GM18517 (cell line): ENCODE measurements around the gene CPNE4.

Experiments
- ATAC-seq: cut with Tn5 transposase; IDR thresholded peaks from one replicate; pipeline ENCODE4 v1.9.1; 2021; ENCODE audit warnings: mild to moderate bottlenecking, moderate library complexity; ENCODE audit not compliant: unreplicated experiment

Gene CPNE4

DNA sequence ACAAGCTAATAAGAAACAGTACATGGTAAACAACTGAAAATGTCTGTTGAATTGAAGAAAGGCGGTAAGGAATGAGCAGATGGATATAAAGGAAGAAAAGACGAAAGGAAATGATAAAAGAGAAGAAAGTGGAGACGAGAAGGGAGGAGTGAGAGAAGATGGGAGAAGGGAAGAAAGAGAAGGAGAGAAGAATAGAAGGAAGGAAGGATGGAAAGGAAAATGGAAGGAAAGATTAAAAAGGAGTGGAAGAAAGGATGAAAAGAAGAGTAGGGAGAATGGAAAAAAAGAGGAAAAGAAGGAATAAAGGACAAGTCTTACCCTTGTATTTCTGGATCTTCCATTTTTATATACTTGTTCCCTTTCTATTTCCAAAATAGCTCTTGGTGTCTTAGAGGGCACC, 17.7 kb downstream of the CPNE4 start:
- ATAC-seq, result no peak

DNA sequence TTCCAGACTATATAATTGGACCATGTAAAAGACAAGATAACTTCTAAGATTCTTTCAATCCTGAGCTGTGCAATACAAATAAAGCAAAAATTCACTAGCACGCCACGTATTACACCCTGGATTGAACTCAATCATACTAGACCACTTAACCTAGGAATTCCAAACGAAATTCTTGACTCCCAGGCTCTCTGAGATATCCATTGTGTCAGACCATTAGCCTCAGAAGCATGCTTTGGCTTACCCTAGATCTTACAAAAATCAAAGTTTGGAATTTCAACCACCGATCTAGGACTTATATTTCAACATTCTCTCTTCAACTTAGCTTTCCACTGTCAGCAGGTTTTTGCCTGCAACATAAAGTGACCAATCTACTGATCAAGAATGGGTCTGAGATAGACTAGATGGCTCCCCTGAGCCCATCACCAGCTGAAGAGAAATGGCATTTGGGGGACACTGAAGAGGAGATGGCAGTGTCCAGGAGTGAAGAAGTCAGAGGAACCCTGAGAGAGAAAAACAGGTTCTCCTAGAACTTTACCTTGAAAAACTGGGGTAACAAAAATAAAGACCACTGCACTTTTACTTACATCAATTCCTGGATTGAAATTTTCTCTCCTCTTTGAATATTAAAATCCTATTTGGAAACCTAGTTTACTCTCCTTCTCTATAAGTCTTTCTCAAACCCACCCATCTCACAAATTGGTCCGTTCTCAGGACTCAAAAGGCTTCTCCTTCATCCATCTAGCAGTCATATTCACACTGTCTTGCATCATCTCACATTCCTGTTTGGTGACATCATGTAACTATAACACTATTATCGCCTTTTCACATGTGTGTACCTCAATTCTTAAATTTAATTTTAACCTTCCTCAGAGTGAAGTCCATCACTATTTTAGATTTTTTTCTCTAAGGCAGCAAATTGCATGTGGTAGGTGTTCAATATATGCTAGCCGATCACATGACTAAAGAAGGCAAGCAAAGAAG, 18.5 kb downstream of the CPNE4 start:
- ATAC-seq, result no peak

DNA sequence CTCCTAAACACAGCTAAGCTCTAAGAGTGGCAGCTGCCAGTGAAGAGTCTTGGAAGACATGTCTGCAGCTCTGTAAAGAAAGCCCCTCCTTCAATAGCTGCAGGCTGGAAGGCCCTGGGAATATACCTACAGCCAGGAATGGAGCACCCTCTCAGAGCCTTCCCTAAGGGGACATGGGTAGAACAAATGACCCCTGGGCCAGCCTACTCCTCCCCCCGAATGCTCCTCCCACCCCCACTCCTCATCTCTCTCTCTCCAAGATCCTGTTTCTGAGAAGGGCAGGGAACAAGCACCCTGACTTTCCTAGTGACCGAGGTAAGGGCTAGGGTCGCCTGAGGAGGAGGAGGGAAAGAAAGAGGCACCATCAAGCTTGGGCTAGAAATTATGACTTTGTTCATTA, 20.7 kb downstream of the CPNE4 start:
- no peak for ATAC-seq

DNA sequence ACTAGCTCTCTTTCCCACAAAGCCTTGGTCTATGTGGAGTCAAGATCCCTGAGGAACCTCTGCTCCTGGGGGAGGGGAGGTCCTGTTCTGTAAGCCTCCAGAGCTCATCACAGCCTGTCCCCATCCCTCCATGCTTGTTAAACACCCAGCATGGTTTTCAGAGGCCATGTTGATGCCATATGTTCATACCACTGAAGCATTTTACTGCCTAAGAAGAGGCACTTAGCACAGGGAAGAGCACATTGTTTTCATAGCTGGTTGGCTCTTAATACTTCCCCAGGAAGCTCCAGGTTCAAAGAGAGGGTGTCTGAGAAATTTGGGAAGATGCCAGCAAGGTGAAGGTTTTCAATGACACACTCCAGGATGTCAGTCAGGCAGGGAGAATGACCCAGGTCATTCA, 25.6 kb downstream of the CPNE4 start:
- ATAC-seq, result no peak

DNA sequence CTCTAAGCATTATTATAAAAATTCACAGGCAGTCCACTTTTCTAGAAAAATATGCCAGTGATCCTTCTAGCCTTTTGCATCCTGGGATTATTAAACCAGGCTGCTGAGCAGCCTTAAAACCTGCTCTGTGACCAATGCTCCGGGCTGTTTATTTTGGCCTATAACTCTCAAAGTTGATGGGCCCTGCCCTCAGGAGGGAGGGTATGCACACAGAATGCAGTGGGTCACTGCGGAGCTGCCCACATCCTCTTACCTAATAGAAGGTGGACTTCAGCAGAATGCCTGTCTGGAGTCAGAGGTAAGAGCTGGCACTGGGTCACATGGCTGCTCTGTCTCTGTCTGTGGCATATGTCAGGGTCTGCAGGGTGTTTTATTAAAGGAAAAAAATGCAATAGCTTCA, 26.0 kb downstream of the CPNE4 start:
- no peak for ATAC-seq

- ATAC-seq, result no peak
Measured at GRCh38 chr3:132007617-132008016, 27.2 kb downstream of the CPNE4 start.

DNA sequence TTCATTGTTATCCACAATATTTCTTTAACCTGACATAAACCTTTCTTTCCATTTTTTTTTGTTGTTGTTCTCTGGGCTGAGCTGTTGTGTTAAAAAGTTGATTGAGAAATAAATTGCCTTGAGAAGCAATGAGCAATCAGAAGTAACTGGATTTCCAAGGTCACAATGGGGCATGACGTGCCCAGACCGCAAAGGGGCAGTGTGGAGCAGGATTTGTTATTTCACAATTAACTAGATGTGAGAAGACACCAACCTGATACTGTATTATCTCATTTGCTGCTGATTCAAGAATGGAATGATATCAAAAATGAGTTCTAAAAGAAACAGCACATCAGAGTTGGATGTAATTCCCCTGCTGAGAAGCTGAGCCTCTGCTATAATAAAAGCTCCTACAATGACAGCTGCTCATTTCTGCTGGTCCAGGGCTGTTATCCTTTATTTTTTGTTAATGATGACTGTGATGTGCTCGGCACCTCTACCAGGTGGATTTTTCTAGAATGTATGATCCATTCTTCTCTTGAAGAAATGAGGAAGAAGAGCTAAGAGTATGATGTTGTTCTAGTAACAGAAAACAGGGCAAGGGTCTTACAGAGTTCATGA, 28.1 kb downstream of the CPNE4 start:
- ATAC-seq, result no peak

DNA sequence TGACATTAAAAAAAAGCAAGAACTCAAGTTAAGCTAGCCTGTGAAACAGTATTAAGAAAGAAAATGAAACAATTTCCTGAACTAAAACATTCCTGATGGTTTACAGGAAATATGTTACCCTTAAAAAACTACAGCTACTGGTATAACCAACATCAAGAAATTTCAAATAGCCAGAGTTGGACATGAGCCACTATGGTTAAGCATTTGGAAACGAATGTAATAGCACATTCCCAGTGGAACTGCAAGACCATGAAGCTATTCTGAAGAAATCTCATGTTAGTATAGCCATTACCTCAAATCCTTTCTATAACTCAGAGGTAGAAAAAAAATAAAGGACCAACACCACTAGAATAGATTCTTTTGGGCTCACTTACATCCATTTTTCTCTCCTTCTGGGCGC, 30.2 kb downstream of the CPNE4 start:
- no peak for ATAC-seq

DNA sequence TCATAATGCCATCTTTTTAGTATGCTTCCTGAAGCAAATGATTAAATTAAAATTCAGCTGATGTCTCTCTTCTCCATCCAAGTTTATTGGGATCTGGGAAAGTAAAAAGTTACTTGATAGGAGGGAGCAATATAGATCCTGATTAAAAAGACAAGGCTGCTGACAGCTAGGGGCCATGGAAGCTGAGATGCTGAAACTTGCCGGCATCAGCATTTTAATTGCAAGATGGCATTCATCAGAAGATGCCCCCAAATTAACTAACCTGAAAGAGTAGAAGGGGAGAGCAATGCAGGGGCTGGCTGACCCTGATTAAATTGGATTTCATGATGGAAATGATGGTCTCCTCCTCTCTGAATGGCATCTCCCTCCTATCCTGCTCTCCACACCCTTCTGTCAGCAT, 31.1 kb downstream of the CPNE4 start:
- ATAC-seq, result no peak

GRCh38 chr3:132001999-132002398, 32.8 kb downstream of the CPNE4 start:
- no peak for ATAC-seq

- no peak for ATAC-seq
Measured at GRCh38 chr3:132001036-132001435, 33.8 kb downstream of the CPNE4 start.

- no peak for ATAC-seq
Measured at GRCh38 chr3:131998027-131998426, 36.8 kb downstream of the CPNE4 start.

GRCh38 chr3:131995891-131996290, 38.9 kb downstream of the CPNE4 start:
- no peak for ATAC-seq

DNA sequence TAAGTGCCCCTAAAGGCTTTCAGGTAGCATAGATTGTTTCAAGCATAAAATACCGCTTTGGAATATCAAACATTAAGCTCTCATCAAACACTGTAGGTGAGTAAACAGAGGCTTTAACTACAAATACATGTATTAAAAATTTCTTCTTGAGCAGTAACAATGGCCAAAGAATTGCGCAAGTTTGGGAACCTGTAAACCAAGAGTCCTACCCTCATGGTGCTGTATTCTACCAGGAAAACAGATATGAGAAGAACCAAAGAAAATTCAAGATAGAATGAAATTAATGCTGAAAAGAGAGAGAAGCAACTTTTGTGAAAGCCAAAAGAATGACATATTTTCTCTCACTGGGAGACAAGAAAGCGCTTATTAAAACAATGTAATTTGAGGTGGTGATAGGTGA, 45.5 kb downstream of the CPNE4 start:
- no peak for ATAC-seq

DNA sequence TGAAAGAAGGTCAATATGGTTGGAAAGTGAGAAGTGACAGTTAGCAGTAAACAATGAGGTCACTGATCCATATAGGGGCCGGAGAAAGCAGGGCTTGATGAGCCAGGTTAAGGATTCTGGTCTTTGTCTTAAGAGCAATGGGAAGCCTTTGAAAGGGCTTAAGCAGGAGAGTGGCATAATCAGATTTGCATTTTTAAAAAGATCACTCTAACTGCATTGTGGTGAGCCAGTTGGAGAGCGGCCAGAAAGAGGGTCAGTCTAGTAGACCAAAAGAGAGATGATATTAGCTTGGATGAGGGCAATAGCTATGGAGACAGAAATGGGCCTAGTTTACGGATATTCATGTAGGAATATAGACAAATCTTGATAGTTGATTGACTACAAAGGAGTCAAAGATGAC, 46.6 kb downstream of the CPNE4 start:
- no peak for ATAC-seq

DNA sequence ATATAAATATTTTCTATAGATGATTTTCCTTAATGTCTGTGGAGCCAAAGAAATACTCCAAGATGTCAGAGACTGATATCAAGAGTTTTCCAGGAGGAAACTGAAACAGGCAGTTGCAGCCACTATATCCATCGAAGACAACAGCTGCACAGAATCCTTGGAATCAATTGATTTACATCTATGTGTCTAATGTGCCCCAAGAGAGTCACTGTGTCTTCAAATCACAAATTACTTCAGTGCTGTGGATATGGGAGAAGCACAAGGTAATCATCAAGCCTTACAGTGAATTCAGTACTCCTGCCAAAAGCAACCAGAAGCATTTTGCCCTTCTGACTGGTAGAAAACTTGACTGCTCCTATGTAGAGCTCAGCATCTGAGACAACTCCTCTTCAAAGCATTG, 51.1 kb downstream of the CPNE4 start:
- ATAC-seq, result no peak

GRCh38 chr3:131981323-131981722, 53.5 kb downstream of the CPNE4 start:
- ATAC-seq, result no peak

GRCh38 chr3:131976448-131976847, 58.4 kb downstream of the CPNE4 start:
- ATAC-seq, result no peak

DNA sequence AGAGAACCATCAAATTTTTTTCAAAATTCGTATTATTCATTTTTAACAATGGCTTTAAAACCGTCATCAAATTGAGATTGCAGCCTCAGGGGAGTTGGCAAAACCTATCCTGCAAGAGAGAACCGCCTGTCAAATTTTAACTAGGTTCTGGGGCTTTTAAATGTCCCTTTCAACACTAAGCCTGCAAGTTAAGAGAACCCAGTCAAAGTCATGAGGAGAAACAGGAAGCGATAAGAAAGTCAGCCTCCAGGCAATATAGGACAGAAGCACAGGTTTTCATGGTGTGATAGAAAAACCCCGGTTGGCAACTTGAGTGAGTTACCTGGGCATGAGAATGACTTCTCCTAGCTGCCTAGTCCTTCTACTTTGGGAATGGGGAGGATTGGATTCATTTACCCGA, 59.8 kb downstream of the CPNE4 start:
- no peak for ATAC-seq

DNA sequence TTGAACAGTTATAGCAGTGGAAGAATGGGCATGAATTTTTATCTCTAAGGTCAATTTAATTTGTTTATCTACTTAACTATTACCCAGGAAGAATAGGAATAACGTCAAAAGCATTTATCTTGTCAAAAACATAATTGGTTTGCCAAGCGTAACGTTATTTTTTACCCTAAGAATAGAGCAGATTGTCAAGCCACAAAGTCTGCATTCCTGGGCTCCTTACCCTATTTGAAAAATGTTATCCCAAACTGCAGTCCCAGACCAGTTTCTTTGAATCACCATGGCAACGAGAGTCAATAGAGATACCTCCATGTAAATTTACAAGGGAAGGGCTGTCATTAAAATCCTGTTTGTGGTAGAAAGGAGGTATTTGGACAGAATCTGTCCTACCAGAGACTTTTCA, 61.1 kb downstream of the CPNE4 start:
- no peak for ATAC-seq

- ATAC-seq, result no peak
Measured at GRCh38 chr3:131972550-131972949, 62.3 kb downstream of the CPNE4 start.

GRCh38 chr3:131972091-131972490, 62.7 kb downstream of the CPNE4 start:
- ATAC-seq, result no peak
